Heart left ventricle (tissue), 13 donors: ENCODE results near the gene MED17.

ENCODE experiments used
- POLR2A ChIP-seq, 2 donors: fragments of 450-650 bp; IDR thresholded peaks; one replicate each; pipeline ENCODE4 v1.6.1; 2017; ENCODE audit warnings: antibody characterized with exemption in 2 of 2, mild to moderate bottlenecking in 2 of 2, moderate library complexity in 2 of 2
- TF ChIP-seq, protein P1 (sequence below), 12 donors: fragments of 200-600 bp; sonication (generic) in 4 of 12; IDR thresholded peaks; one replicate each; pipeline versions ENCODE4 v1.5.0 to v1.8.0; 2018 to 2022; ENCODE audit warnings: antibody characterized with exemption in 12 of 12, mild to moderate bottlenecking in 5 of 12
- donor health status: ischemic (EF 13 %, LVEDD 7.1; RV severe dilation, severe dysfunction).
- donor health status: DM: no; HTN: yes; CAD: no.
- donor health status: DM: no; HTN: no; CAD: no.
- donor health status: ischemic (EF 25% LVEDD 6.9; RV normal size, moderate dysfunction).
- donor health status: ischemic (EF 25% LVEDD 5.7; RV mildly dilated, moderate dysfunction).
- donor health status: ischemic (EF 35%, LVEDD 5.7; RV mildly dilated, moderate dysfunction).
- donor health status: nonischemic (EF 11% LVEDD 7.7; RV severe dilation, severe dysfunction).
- donor health status: DM: yes; HTN: yes; CAD: no.
- donor health status: PGD.
- donor health status: ischemic (EF 29% LVEDD 5.4; RV normal size, mild dysfunction).
- donor health status: nonischemic (EF 23%, LVEDD 6.1; RV moderate dilation, normal function).

GRCh38 chr11:93842034-93842433 lies 58.0 kb downstream of the MED17 start:
- no peak for TF ChIP-seq POLR2A (IDR thresholded peaks at IDR 0.05)
- TF ChIP-seq, protein P1, sequence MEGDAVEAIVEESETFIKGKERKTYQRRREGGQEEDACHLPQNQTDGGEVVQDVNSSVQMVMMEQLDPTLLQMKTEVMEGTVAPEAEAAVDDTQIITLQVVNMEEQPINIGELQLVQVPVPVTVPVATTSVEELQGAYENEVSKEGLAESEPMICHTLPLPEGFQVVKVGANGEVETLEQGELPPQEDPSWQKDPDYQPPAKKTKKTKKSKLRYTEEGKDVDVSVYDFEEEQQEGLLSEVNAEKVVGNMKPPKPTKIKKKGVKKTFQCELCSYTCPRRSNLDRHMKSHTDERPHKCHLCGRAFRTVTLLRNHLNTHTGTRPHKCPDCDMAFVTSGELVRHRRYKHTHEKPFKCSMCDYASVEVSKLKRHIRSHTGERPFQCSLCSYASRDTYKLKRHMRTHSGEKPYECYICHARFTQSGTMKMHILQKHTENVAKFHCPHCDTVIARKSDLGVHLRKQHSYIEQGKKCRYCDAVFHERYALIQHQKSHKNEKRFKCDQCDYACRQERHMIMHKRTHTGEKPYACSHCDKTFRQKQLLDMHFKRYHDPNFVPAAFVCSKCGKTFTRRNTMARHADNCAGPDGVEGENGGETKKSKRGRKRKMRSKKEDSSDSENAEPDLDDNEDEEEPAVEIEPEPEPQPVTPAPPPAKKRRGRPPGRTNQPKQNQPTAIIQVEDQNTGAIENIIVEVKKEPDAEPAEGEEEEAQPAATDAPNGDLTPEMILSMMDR (IDR thresholded peaks at IDR 0.05), result no peak
